DND-41 (cell line): ENCODE measurements around the gene DTX3L.

Experiments used
- CTCF ChIP-seq: IDR thresholded peaks from 2 replicates; pipeline ENCODE4 v1.5.1; 2012; ENCODE audit warnings: borderline replicate concordance, low read length, moderate library complexity, mild to moderate bottlenecking; ENCODE audit not compliant: poor library complexity, severe bottlenecking; ENCODE audit errors: extremely low read depth
- EZH2 ChIP-seq: IDR thresholded peaks from 3 replicates; pipeline ENCODE4 v1.6.1; 2012; ENCODE audit warnings: borderline replicate concordance, low read depth, mild to moderate bottlenecking, moderate library complexity, low read length, inconsistent platforms; ENCODE audit not compliant: severe bottlenecking

GRCh38 chr3:122538956-122539490 lies 25.1 kb upstream of the DTX3L start:
- TF ChIP-seq CTCF (no peak), EZH2 (no peak)
